HepG2 (cell line): Measurements from ENCODE around the gene FSIP1. TPM values are rescaled to one million over a fixed set of nuclear protein-coding genes. Genes with fewer than 3 reads are reported as not detected.

Experiments
- ATAC-seq: fragments of 200-7000 bp; cut with Tn5 transposase; 3 replicates; pipeline ENCODE4 v1.9.1; 2020; ENCODE audit warnings: mild to moderate bottlenecking, moderate library complexity
- BruUV-seq: library from RNA; stranded (reverse); fragments of 400-500 nt; replicated peaks from 2 replicates; lab custom pipeline; 2021; lab: Mats Ljungman, UMichigan
- CTCF ChIA-PET: fragments of 300-600 bp; formaldehyde crosslinking; extraction: SDS; loops from one replicate; lab custom pipeline; 2021; ENCODE audit warnings: low total read pairs, inconsistent platforms, low intra/inter-chr PET ratio; lab: Yijun Ruan, JAX
- POLR2A ChIA-PET: fragments of 350-600 bp; sonication (Branson Sonifier 250); formaldehyde crosslinking; loops from one replicate; lab custom pipeline; 2020; ENCODE audit warnings: antibody characterized with exemption, inconsistent platforms; lab: Yijun Ruan, JAX
- DNase-seq: peaks from one replicate; pipeline ENCODE4 v3.0.0-alpha.2; 2015; ENCODE audit warnings: low spot score
- FAIRE-seq: peaks from 3 replicates; lab custom pipeline; 2011; peaks lifted over from hg19 to GRCh38; lab: Jason Lieb, UNC
- H2AFZ ChIP-seq: one replicate; pipeline ENCODE4 v1.6.1; 2011; ENCODE audit warnings: low read length, inconsistent platforms
- H3K27ac ChIP-seq: fragments of 300-600 bp; 3 replicates; pipeline ENCODE4 v1.8.0; 2011; ENCODE audit warnings: mixed run types, mild to moderate bottlenecking, mixed read lengths, low read length, inconsistent platforms; ENCODE audit not compliant: insufficient read depth; ENCODE audit errors: extremely low read length
- H3K27me3 ChIP-seq, 2 experiments: fragments of 200-600 bp in 1 of 2; 2 replicates in 1 of 2; 3 replicates in 1 of 2; pipeline versions ENCODE4 v1.6.0 to v1.8.0; 2011; ENCODE audit warnings: low read length in 2 of 2, mild to moderate bottlenecking in 2 of 2, moderate library complexity in 2 of 2, inconsistent platforms in 1 of 2; ENCODE audit not compliant: insufficient read depth in 2 of 2, control insufficient read depth in 1 of 2
- H3K36me3 ChIP-seq, 2 experiments: fragments of 200-600 bp in 1 of 2; replicated peaks in 1 of 2; 2 replicates in 1 of 2; 3 replicates in 1 of 2; pipeline versions ENCODE4 v1.5.1 to v1.8.0; 2011; ENCODE audit warnings: low read length in 2 of 2, inconsistent platforms in 1 of 2; ENCODE audit not compliant: insufficient read depth in 2 of 2, control insufficient read depth in 1 of 2
- H3K4me1 ChIP-seq: 2 replicates; pipeline ENCODE4 v1.5.1; 2012; ENCODE audit warnings: low read length, inconsistent platforms; ENCODE audit not compliant: insufficient read depth
- H3K4me2 ChIP-seq: 2 replicates; pipeline ENCODE4 v1.6.0; 2011; ENCODE audit warnings: low read depth, low read length, inconsistent platforms
- H3K4me3 ChIP-seq, 3 experiments: fragments of 200-600 bp in 1 of 3; sonication (generic), shearing (Covaris generic) in 1 of 3; replicated peaks in 1 of 3; 2 replicates each; pipeline ENCODE4 v1.5.1; 2011 to 2016; ENCODE audit warnings: low read length in 3 of 3, inconsistent platforms in 2 of 3, low read depth in 2 of 3, mild to moderate bottlenecking in 2 of 3, control low read depth in 1 of 3, mixed read lengths in 1 of 3; ENCODE audit not compliant: insufficient read depth in 1 of 3
- H3K79me2 ChIP-seq: one replicate; pipeline ENCODE4 v1.6.1; 2011; ENCODE audit warnings: low read length, inconsistent platforms; ENCODE audit not compliant: insufficient read depth
- H3K9ac ChIP-seq: 2 replicates; pipeline ENCODE4 v1.6.0; 2011; ENCODE audit warnings: mild to moderate bottlenecking, low read depth, low read length, inconsistent platforms; ENCODE audit not compliant: insufficient read depth
- H3K9me3 ChIP-seq: 2 replicates; pipeline ENCODE4 v1.5.1; 2012; ENCODE audit warnings: mild to moderate bottlenecking, low read length
- H4K20me1 ChIP-seq: 2 replicates; pipeline ENCODE4 v1.6.0; 2011; ENCODE audit warnings: inconsistent platforms, mild to moderate bottlenecking, low read length, moderate library complexity; ENCODE audit not compliant: insufficient read depth
- AGO1 ChIP-seq: fragments of 200-400 bp; formaldehyde crosslinking; IDR thresholded peaks from 2 replicates; pipeline ENCODE4 v1.6.1; 2017; ENCODE audit warnings: mild to moderate bottlenecking, low read depth, low read length, moderate library complexity; ENCODE audit not compliant: poor library complexity, severe bottlenecking
- AKAP8 ChIP-seq: sonication (generic); formaldehyde crosslinking; IDR thresholded peaks from 2 replicates; pipeline ENCODE4 v1.5.1; 2020; ENCODE audit warnings: mild to moderate bottlenecking, missing genetic modification reagents
- CEBPG ChIP-seq: IDR thresholded peaks from 2 replicates; pipeline ENCODE4 v1.6.1; 2016
- GATA4 ChIP-seq: sonication (generic); IDR thresholded peaks from 2 replicates; pipeline ENCODE4 v1.6.1; 2016; ENCODE audit warnings: antibody characterized with exemption, low read depth, borderline replicate concordance
- IRF2 ChIP-seq: IDR thresholded peaks from 2 replicates; pipeline ENCODE4 v1.6.1; 2018; ENCODE audit warnings: missing genetic modification reagents, missing compliant biosample characterization
- NFYB ChIP-seq: sonication (generic); formaldehyde crosslinking; IDR thresholded peaks from 2 replicates; pipeline ENCODE4 v1.4.0; 2020; ENCODE audit warnings: missing genetic modification reagents
- PTBP1 ChIP-seq: fragments of 200-400 bp; formaldehyde crosslinking; IDR thresholded peaks from 2 replicates; pipeline ENCODE4 v1.6.1; 2018; ENCODE audit warnings: low read length, low read depth; ENCODE audit not compliant: poor library complexity, severe bottlenecking
- SMARCE1 ChIP-seq: fragments of 450-650 bp; IDR thresholded peaks from 2 replicates; pipeline ENCODE4 v1.6.1; 2017; ENCODE audit warnings: borderline replicate concordance
- TSC22D2 ChIP-seq: sonication (generic); formaldehyde crosslinking; IDR thresholded peaks from 2 replicates; pipeline ENCODE4 v1.5.1; 2020; ENCODE audit warnings: missing genetic modification reagents, mild to moderate bottlenecking, borderline replicate concordance
- ZNF33B ChIP-seq: sonication (generic); formaldehyde crosslinking; IDR thresholded peaks from 2 replicates; pipeline ENCODE4 v1.5.1; 2020; ENCODE audit warnings: mild to moderate bottlenecking, missing genetic modification reagents
- ZSCAN21 ChIP-seq: sonication (generic); formaldehyde crosslinking; IDR thresholded peaks from 2 replicates; pipeline ENCODE4 v1.8.0; 2022; ENCODE audit warnings: mild to moderate bottlenecking, missing genetic modification reagents, moderate library complexity, borderline replicate concordance
- WGBS: methylation state at CpG from one replicate; pipeline ENCODE4 v1.1.6; 2017; ENCODE audit warnings: low lambda C conversion rate; 5-methylcytosine and 5-hydroxymethylcytosine counted together
- in situ Hi-C: cut with HindIII; loops from 2 replicates; pipeline ENCODE4 v1.10.0; 2017; ENCODE audit warnings: low pct_unique_long_range_greater_than_20kb; ENCODE audit not compliant: extremely low pct_ligation_motif_present
- intact Hi-C: fragments of 100-400 bp; cut with micrococcal nuclease; formaldehyde crosslinking; loops from one replicate; pipeline ENCODE4 v1.10.0; 2022; ENCODE audit not compliant: unreplicated experiment
- polyA plus RNA-seq, 8 experiments: library from polyadenylated mRNA; depleted of rRNA in 3 of 8; stranded (reverse) in 7 of 8; unstranded in 1 of 8; fragments of >200 nt; fragmentation: Illumina TruSeq in 4 of 8; extraction: Trizol in 4 of 8; gene quantifications; 2 replicates each; pipeline versions ENCODE4 v1.2.1 to v1.2.3, GENCODE V29; 2011 to 2016; ENCODE audit warnings: low read depth in 4 of 8, missing spikeins in 1 of 8, mixed read lengths in 1 of 8; ENCODE audit not compliant: insufficient read depth in 1 of 8
- total RNA-seq, 5 experiments: library from RNA; depleted of rRNA; stranded (reverse); fragments of >200 nt; fragmentation: Illumina TruSeq; extraction: Trizol; gene quantifications; 2 replicates each; pipeline ENCODE4 v1.2.3, GENCODE V29; 2016; ENCODE audit warnings: low read depth in 1 of 5
- TF ChIP-seq, protein P1 (sequence below): sonication (generic); formaldehyde crosslinking; IDR thresholded peaks from 2 replicates; pipeline ENCODE4 v1.4.0; 2020; ENCODE audit warnings: missing genetic modification reagents
- TF ChIP-seq, protein P2 (sequence below): IDR thresholded peaks from 2 replicates; pipeline ENCODE4 v1.6.1; 2012; ENCODE audit warnings: low read length, improper control_type of control experiment
- TF ChIP-seq, protein P3 (sequence below): sonication (generic); formaldehyde crosslinking; IDR thresholded peaks from 2 replicates; pipeline ENCODE4 v1.4.0; 2020; ENCODE audit warnings: mild to moderate bottlenecking, missing genetic modification reagents, borderline replicate concordance

Gene FSIP1
- total and polyA plus RNA-seq, 2 of the 13 experiments (the other 11 are each of a cell fraction or from before 2014, with no cell fraction given): 0.18 TPM; not detected in 1

DNA sequence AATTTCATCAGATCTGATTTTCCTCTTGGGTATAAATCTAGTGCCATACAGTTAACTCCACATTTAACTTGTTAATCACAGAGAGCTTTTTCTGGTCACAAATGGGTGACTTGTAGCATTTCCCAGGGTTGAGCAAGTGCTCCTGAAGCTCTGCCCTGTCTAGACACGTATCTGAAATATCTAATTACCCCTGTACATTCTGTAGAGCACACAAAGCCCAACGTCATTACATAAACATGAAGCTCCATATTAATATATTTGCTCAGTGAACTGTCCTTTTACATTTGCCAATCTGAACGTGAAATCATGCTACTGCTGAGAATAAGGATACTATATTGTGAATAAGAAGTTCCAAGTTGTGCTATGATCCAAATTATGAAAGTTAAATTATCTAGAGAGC lies 152.7 kb downstream of the FSIP1 start:
- no peak overlapping the region for H3K9ac ChIP-seq
- no peaks in the 10 kb centered on the region for H3K27me3 ChIP-seq
- H3K9me3 ChIP-seq: no peaks in the 10 kb centered on the region
- no peak overlapping the region for H3K27ac ChIP-seq
- CTCF ChIA-PET: no interaction called here
- peaks cover 42% of the 10 kb centered on the region for H3K4me1 ChIP-seq
- in situ Hi-C loops: no loop called here
- no peaks in the 10 kb centered on the region for H3K79me2 ChIP-seq
- no TSS peak for BruUV-seq
- intact Hi-C loops: no loop called here
- no peak overlapping the region for H3K4me3 ChIP-seq
- no peak overlapping the region for H3K4me2 ChIP-seq
- no peak overlapping the region for H2AFZ ChIP-seq
- POLR2A ChIA-PET: no interaction called here
- DNase-seq (no peak), FAIRE-seq (no peak), ATAC-seq (no peak)
- WGBS: 3% methylated on average over 3 of the region's 3 CpGs
- H4K20me1 ChIP-seq: no peaks in the 10 kb centered on the region
- no peaks in the 10 kb centered on the region for H3K36me3 ChIP-seq
- TF ChIP-seq ZNF33B (CRISPR knock-in tag): no peak
- TF ChIP-seq CEBPG (CRISPR knock-in tag): no peak
- no peak for TF ChIP-seq TSC22D2 (CRISPR knock-in tag)
- no peak for TF ChIP-seq AGO1
- no peak for TF ChIP-seq NFYB (CRISPR knock-in tag)
- TF ChIP-seq ZSCAN21: no peak
- TF ChIP-seq, protein P1, sequence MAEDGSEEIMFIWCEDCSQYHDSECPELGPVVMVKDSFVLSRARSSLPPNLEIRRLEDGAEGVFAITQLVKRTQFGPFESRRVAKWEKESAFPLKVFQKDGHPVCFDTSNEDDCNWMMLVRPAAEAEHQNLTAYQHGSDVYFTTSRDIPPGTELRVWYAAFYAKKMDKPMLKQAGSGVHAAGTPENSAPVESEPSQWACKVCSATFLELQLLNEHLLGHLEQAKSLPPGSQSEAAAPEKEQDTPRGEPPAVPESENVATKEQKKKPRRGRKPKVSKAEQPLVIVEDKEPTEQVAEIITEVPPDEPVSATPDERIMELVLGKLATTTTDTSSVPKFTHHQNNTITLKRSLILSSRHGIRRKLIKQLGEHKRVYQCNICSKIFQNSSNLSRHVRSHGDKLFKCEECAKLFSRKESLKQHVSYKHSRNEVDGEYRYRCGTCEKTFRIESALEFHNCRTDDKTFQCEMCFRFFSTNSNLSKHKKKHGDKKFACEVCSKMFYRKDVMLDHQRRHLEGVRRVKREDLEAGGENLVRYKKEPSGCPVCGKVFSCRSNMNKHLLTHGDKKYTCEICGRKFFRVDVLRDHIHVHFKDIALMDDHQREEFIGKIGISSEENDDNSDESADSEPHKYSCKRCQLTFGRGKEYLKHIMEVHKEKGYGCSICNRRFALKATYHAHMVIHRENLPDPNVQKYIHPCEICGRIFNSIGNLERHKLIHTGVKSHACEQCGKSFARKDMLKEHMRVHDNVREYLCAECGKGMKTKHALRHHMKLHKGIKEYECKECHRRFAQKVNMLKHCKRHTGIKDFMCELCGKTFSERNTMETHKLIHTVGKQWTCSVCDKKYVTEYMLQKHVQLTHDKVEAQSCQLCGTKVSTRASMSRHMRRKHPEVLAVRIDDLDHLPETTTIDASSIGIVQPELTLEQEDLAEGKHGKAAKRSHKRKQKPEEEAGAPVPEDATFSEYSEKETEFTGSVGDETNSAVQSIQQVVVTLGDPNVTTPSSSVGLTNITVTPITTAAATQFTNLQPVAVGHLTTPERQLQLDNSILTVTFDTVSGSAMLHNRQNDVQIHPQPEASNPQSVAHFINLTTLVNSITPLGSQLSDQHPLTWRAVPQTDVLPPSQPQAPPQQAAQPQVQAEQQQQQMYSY: no peak
- TF ChIP-seq, protein P2, sequence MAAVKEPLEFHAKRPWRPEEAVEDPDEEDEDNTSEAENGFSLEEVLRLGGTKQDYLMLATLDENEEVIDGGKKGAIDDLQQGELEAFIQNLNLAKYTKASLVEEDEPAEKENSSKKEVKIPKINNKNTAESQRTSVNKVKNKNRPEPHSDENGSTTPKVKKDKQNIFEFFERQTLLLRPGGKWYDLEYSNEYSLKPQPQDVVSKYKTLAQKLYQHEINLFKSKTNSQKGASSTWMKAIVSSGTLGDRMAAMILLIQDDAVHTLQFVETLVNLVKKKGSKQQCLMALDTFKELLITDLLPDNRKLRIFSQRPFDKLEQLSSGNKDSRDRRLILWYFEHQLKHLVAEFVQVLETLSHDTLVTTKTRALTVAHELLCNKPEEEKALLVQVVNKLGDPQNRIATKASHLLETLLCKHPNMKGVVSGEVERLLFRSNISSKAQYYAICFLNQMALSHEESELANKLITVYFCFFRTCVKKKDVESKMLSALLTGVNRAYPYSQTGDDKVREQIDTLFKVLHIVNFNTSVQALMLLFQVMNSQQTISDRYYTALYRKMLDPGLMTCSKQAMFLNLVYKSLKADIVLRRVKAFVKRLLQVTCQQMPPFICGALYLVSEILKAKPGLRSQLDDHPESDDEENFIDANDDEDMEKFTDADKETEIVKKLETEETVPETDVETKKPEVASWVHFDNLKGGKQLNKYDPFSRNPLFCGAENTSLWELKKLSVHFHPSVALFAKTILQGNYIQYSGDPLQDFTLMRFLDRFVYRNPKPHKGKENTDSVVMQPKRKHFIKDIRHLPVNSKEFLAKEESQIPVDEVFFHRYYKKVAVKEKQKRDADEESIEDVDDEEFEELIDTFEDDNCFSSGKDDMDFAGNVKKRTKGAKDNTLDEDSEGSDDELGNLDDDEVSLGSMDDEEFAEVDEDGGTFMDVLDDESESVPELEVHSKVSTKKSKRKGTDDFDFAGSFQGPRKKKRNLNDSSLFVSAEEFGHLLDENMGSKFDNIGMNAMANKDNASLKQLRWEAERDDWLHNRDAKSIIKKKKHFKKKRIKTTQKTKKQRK: no peak
- no peak for TF ChIP-seq SMARCE1
- TF ChIP-seq AKAP8: no peak
- TF ChIP-seq PTBP1: no peak
- TF ChIP-seq IRF2: no peak
- TF ChIP-seq GATA4: no peak
- TF ChIP-seq, protein P3, sequence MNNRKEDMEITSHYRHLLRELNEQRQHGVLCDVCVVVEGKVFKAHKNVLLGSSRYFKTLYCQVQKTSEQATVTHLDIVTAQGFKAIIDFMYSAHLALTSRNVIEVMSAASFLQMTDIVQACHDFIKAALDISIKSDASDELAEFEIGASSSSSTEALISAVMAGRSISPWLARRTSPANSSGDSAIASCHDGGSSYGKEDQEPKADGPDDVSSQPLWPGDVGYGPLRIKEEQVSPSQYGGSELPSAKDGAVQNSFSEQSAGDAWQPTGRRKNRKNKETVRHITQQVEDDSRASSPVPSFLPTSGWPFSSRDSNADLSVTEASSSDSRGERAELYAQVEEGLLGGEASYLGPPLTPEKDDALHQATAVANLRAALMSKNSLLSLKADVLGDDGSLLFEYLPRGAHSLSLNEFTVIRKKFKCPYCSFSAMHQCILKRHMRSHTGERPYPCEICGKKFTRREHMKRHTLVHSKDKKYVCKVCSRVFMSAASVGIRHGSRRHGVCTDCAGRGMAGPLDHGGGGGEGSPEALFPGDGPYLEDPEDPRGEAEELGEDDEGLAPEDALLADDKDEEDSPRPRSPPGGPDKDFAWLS (CRISPR knock-in tag): no peak
